Panc1 (cell line): ENCODE measurements around the gene ADAM11.

ENCODE experiments used
- CTCF ChIP-seq: fragments of 450-650 bp; IDR thresholded peaks from 2 replicates; pipeline ENCODE4 v1.5.1; 2017; ENCODE audit warnings: mild to moderate bottlenecking
- POLR2AphosphoS5 ChIP-seq: IDR thresholded peaks from 2 replicates; pipeline ENCODE4 v1.6.1; 2012; ENCODE audit warnings: mild to moderate bottlenecking, low read depth, low read length, moderate library complexity
- REST ChIP-seq, 2 experiments: IDR thresholded peaks; 2 replicates each; pipeline ENCODE4 v1.6.1; 2011 to 2012; ENCODE audit warnings: low read depth in 2 of 2, control low read depth in 1 of 2, low read length in 1 of 2, mild to moderate bottlenecking in 1 of 2, moderate library complexity in 1 of 2; ENCODE audit not compliant: insufficient read depth in 1 of 2
- SIN3A ChIP-seq: IDR thresholded peaks from 2 replicates; pipeline ENCODE4 v1.6.1; 2012; ENCODE audit warnings: low read depth, mild to moderate bottlenecking, low read length, moderate library complexity, borderline replicate concordance; ENCODE audit not compliant: insufficient read depth

- TF ChIP-seq CTCF, result no peak
- no peak for TF ChIP-seq SIN3A
- 0 out of 2 replicates have a peak, but pooled peaks have one; percentile 43 for TF ChIP-seq POLR2AphosphoS5
- no peak for TF ChIP-seq REST (IDR thresholded peaks at IDR 0.05; ENCODE audit: insufficient read depth in 1 of 2, low read depth in 2 of 2, low read length in 1 of 2)
These were observed 36.1 kb downstream of the ADAM11 start for GRCh38 chr17:44794851-44795413.
